GM21390 (cell line): ENCODE data around the gene PDE6C.

ENCODE experiments used
- ATAC-seq: cut with Tn5 transposase; IDR thresholded peaks from one replicate; pipeline ENCODE4 v1.9.1; 2021; ENCODE audit not compliant: unreplicated experiment

Gene PDE6C

DNA sequence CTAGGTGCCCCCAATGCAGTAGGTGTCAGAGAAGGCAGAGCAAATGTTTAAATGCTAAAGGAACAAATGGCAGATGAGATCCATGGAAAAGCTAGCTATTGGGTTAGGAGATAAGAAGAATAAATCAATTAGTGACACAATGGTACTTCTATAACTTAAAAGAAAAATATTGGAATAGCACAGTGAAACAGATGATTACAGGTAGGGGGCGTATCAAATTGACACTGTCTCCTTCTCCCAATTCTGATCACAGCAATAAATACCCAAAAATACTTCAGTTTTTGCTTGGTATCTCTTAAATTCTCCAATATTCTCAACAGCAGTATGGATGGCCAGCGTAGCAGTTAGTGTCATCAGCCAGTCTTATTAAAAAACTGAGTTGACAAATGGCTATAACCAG lies 84.9 kb downstream of the PDE6C start:
- no peak for ATAC-seq

DNA sequence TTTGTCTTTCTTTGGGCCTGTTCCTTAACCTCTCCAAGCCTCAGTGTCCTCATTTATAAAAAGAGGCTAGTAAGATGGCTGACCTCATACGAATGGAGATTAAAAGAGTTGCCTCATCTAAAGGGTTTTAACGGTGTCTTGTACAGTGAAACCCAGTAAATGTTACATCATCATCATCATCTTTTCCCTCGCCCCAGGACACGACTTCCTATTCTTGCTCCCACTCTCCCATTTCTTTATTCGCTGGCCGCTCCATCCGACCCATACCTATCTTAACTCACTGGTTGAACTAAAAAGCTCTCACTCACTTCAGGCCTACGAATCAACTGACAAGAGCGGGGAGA lies 89.5 kb downstream of the PDE6C start:
- ATAC-seq = peak; percentile 22

DNA sequence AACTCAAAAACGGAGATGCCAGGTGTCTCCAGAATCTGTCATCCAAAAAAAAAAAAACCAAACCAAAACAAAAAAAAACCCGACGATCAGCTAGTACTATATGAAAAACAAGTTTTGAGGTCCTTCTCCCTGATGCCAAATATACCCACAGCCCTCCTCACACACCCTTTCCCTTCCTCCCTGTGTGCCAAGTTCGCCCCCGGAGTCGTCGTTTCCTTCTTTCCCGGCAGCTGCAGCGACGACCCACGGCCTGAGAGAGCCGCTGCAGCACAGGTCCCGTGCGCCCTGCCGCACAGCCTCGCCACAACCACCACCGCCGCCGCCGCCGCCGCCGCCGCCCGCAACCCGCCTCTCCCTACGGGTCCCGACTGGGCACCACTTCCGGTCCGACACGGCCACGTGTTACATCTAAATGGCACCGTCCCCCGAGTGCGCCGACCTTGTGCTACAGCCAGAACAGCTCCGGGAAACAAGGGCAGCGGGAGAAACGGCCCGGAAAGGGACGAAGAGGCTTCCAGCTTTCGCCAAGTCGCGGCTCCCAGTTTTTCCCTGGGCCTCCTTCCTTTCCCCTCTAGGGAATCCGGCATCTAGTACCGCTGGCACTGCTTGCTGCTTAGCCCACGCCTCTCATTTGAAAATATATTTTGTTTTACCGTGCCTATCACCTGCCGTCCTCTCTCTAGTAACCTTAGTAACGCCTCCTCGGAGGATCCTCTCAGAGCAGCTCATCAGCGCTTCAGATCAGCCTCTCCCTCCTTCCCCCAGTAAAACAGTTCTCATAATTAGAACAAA lies 90.1 kb downstream of the PDE6C start, which contains the start of gene FRA10AC1:
FRA10AC1 (minus strand) TSS at position 383 of the 792 bp plus-strand sequence. CDS start 2,486 bp downstream, outside the sequence.
- peak; percentile 78 for ATAC-seq

DNA sequence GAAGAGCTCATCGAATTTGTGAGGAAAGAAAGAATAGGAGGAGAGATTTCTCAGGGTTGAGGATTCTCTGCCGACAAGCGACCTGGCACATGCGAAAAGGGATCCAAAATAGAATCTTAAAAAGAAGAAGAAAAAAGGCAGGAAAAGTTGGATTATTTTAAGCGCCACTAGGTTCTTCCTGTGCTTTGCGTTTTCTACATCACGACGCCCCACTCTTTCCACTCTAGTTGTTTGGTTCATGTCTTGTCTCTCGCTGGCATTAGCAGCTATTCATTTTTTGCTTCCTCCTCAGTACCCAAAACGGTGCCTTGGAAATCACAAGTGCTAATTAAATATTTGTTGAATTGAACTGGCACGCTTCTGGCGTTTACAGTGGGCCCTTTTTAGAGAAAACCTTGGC lies 90.7 kb downstream of the PDE6C start:
- ATAC-seq = no peak

DNA sequence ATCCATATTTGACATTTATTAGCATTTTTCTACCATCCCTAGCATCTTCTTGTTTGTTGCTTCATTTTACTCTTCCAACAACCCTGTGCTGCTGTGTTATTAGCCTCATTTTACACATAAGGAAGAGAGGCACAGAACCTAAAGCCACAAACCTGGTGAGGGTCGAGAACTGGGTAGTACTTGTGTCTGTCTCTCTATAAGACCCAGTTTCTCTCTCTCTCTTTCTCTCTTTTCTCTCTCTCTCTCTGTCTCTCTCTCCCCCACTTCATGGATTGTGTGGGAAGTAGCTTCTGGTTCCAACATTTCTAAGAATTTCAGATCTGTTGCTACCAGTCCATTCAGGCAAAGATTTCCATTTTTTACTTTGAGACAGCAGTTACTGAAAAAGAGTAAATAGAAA lies 91.5 kb downstream of the PDE6C start:
- no peak for ATAC-seq

DNA sequence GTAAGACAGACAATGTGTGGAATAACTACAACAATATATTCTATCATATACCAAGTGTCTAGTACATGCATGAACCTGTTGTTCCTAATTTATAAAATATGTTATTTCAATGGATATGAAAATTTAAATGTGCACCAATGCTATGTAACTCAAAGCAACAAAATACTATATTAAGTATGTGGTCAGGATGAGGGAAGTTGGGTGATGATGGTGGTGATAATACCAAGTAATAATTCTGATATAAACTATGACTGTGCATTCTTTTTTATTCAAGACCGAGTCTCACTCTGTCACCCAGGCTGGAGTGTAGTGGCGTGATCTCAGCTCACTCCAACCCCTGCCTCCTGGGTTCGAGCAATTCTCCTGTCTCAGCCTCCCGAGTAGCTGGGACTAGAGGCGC lies 92.1 kb downstream of the PDE6C start:
- no peak for ATAC-seq

DNA sequence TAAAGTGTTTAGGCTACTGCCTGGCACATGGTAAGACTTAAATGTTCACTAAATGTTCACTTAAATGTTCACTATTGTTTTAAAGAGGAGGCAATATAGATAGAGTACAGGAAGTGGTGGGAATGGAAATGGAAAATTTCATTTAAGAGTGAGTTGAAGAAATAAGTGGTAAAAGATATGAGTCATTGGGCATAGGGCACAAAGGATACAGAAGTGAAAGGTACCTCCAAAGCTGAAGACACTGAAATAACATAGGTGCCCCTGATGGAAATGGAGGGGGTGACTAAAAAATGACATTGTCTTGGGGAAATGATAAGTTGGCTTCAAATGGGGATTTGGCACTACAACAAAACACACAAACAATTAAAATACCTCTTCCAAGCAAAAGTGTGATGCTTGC lies 95.3 kb downstream of the PDE6C start:
- ATAC-seq = no peak

DNA sequence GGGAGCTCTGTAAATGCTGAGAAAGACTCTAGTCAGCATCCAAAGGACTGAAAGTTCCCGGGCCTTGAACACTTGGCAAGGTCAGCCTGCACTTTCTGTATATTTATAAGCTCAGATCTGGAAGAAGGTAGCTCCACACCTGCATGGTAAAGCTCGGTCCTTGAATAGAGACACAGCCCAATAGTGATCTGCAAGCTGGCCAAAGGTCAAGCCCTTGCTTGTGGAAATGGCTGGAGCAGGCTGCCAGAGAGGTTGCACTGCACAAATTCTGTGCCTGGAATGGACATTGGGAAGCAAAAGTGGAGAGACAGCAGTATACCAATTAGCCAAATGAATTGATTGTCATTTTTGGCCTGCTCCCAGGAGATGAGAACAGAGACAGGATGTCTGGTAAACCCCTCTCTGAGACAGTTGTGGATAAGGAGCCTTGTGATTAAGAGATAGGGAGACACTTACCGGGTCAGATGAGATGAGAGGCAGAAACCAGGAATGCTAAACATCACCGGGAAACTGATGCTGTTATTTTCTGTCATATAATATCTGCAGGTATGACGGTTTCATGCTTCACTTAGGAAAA lies 98.1 kb downstream of the PDE6C start:
- ATAC-seq = no peak

DNA sequence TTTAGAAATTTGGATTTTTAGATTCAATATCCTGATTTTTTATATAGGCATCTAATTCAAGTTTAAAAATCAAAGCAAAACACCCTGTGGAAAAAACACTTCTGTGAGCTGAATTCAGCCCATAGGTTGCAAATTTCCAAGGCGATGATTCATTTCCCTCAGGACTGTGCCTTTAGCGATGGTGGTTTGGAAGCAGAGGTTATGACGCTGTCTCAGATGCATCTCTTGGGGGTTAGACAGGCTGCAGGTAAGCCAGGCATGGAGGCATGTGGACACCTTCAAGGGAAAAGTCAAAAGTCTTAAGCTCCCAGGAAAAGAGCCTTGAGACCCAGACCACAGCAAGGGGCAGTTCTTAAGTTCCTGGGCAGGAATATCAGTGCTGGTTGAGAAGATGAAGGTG lies 99.6 kb downstream of the PDE6C start:
- ATAC-seq = no peak

DNA sequence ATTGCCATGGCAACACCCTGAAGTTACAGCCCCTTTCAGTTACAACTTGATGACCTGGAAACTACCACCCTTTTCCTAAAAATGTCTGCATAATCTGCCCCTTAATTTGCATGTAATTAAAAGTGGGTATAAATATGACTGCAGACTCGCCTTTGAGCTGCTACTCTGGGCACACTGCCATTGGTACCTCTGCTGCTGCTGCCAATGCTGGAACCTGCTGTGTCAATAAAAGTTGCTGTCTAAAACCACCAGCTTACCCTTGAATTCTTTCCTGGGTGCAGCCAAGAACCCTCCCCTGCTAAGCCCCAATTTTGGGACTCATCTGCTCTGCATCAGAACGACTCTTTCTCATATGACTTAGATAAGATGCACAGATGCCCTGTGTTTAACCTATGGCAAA lies 100.3 kb downstream of the PDE6C start:
- ATAC-seq = no peak

DNA sequence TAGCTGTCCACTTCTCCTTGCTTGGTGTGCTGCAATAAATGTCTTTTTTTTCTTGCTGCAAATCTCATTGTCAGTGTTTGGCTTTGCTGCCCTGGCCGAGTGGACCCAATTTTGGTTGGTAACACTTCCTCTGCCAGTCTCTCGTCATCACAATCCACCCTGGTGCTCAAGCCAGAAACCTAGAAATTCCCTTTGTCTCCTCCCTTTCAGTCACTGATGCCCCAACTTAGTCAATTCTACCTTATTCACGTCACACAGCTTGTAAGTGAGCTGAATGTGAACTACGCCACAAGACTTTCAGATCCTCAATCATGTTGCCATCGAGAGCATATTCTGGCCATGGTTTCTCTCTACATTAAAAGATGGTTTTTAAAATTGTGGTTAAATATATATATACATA lies 103.0 kb downstream of the PDE6C start:
- ATAC-seq = peak; percentile 86
